Esophagus squamous epithelium (tissue), 5 donors: Measurements from ENCODE around the gene R3HDM4. TPM values are rescaled to one million over a fixed set of nuclear protein-coding genes. Genes with fewer than 3 reads are reported as not detected.
A peak's percentile ranks its signal among the peaks of the same experiment; 100 is the strongest.

ENCODE experiments used
- DNase-seq: peaks from one replicate; lab custom pipeline; 2025; lab: John Stamatoyannopoulos, UW
- H3K27ac ChIP-seq, 4 donors: fragments of 200-600 bp; sonication (generic); one replicate each; pipeline ENCODE4 v1.5.1; 2016 to 2019; ENCODE audit warnings: mild to moderate bottlenecking in 1 of 4
- H3K27me3 ChIP-seq, 4 donors: fragments of 200-600 bp; sonication (generic); 1 replicate in 3 of 4; 2 replicates in 1 of 4; pipeline versions ENCODE4 v1.5.1 to v1.6.0; 2017 to 2021; ENCODE audit warnings: antibody characterized with exemption in 1 of 4
- H3K36me3 ChIP-seq, 3 donors: fragments of 200-600 bp; sonication (generic); one replicate each; pipeline ENCODE4 v1.5.1; 2016 to 2019
- H3K4me1 ChIP-seq, 3 donors: fragments of 200-600 bp; sonication (generic); one replicate each; pipeline ENCODE4 v1.5.1; 2017 to 2019
- H3K4me3 ChIP-seq, 4 donors: fragments of 200-600 bp; sonication (generic); 1 replicate in 3 of 4; 2 replicates in 1 of 4; pipeline ENCODE4 v1.5.1; 2016 to 2019; ENCODE audit warnings: mild to moderate bottlenecking in 2 of 4, moderate library complexity in 1 of 4
- H3K9me3 ChIP-seq, 3 donors: fragments of 200-600 bp; sonication (generic); one replicate each; pipeline ENCODE4 v1.5.1; 2016 to 2019
- CTCF ChIP-seq, 6 experiments: fragments of 450-650 bp in 4 of 6; fragments of 200-600 bp in 2 of 6; sonication (generic) in 2 of 6; IDR thresholded peaks; one replicate each; pipeline ENCODE4 v1.5.1; 2016 to 2019; ENCODE audit warnings: antibody characterized with exemption in 6 of 6, mild to moderate bottlenecking in 4 of 6, moderate library complexity in 4 of 6
- POLR2A ChIP-seq, 4 donors: fragments of 450-650 bp; IDR thresholded peaks; one replicate each; pipeline ENCODE4 v1.6.1; 2017; ENCODE audit warnings: antibody characterized with exemption in 4 of 4, mild to moderate bottlenecking in 4 of 4, moderate library complexity in 3 of 4
- WGBS, 2 donors: methylation state at CpG; one replicate each; pipeline ENCODE4 v1.1.5; 2018; 5-methylcytosine and 5-hydroxymethylcytosine counted together
- intact Hi-C: fragments of 100-400 bp; cut with DNase I; formaldehyde crosslinking; loops from one replicate; pipeline ENCODE4 v1.15.0; 2022
- total RNA-seq, 4 donors: library from RNA; depleted of rRNA; stranded (reverse); fragments of >200 nt; gene quantifications; one replicate each; pipeline ENCODE4 v1.1.0, GENCODE V29; 2016
- donor health status: DM: yes; HTN: yes; CAD: no.

Gene R3HDM4
- total RNA-seq, 4 donors from 2014 or later, result 42.9 to 83.7 (median 62.4) TPM

DNA sequence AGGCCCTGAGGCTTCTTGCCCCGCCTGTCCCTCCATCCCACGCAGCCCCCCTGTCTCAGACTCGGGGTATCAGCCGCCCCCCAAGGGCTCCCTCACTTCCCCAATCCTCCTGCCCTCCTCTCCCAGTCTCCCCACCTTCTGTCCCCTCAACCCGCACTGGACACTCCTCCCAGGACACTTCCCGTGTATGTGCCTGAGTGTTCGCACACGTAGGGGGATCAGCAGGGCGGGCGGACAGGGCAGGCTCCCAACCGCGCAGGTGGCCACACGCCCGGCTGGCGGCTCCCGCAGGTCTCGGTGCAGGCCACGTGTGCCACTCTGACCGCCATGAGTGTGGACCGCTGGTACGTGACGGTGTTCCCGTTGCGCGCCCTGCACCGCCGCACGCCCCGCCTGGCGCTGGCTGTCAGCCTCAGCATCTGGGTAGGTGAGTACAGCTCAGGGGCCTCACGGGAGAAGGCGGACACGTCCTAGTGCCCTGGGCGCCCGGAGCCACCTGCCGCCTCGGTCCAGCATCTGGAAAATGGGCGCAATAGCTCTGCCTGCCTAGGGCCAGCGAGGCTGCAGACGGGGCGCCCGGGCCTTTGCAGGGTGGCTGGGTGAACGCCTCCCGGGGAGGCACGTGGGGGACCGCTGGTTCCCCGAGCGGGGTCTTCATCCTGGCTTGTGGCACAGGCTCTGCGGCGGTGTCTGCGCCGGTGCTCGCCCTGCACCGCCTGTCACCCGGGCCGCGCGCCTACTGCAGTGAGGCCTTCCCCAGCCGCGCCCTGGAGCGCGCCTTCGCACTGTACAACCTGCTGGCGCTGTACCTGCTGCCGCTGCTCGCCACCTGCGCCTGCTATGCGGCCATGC, 6.4 kb upstream of the R3HDM4 start:
- DNase-seq, result no peak
- 0% methylated on average over 4 of the region's 68 CpGs; no CpG with 5 or more reads in 1 of the 2 donors for WGBS, 2 donors
- H3K9me3 ChIP-seq, result no peaks in the 10 kb centered on the region
- no peak for TF ChIP-seq POLR2A (IDR thresholded peaks at IDR 0.05)
- TF ChIP-seq CTCF (IDR thresholded peaks at IDR 0.05), result no peak
- H3K36me3 ChIP-seq, result no peaks in the 10 kb centered on the region
- intact Hi-C loops, result loop anchor here (2.0 to 5.0 kb wide), 3 partner anchors 57 to 147 kb away; no protein-coding TSS in a partner anchor
- H3K27ac ChIP-seq, result no peak overlapping the region
- peaks cover 14 to 58% (median 30%) of the 10 kb centered on the region in 4 donors for H3K27me3 ChIP-seq
- H3K4me3 ChIP-seq, result peak overlapping the region; percentile 13 to 60 (median 30)
- peaks cover 35 to 67% (median 43%) of the 10 kb centered on the region in 3 donors for H3K4me1 ChIP-seq

- no peak overlapping the region for H3K27ac ChIP-seq
- TF ChIP-seq CTCF (IDR thresholded peaks at IDR 0.05) (no peak), POLR2A (IDR thresholded peaks at IDR 0.05) (no peak)
- WGBS, 2 donors, result 3 to 7% methylated on average over 6 to 10 of the region's 58 CpGs
- intact Hi-C loops, result no loop called here
- no peaks in the 10 kb centered on the region for H3K36me3 ChIP-seq
- peaks cover 36 to 64% (median 44%) of the 10 kb centered on the region in 3 donors for H3K4me1 ChIP-seq
- no peaks in the 10 kb centered on the region for H3K9me3 ChIP-seq
- no peak for DNase-seq
- peak overlapping the region in 1 of 4 donors; percentile 63 for H3K4me3 ChIP-seq
- H3K27me3 ChIP-seq, result peaks cover 14 to 58% (median 30%) of the 10 kb centered on the region in 4 donors
These were observed 5.6 kb upstream of the R3HDM4 start for GRCh38 chr19:918481-919198.

GRCh38 chr19:918152-918437, 5.1 kb upstream of the R3HDM4 start:
- 0% methylated on average over 2 of the region's 12 CpGs; no CpG with 5 or more reads in 1 of the 2 donors for WGBS, 2 donors
- H3K9me3 ChIP-seq, result no peaks in the 10 kb centered on the region
- H3K27ac ChIP-seq, result no peak overlapping the region
- H3K27me3 ChIP-seq, result peaks cover 14 to 58% (median 30%) of the 10 kb centered on the region in 4 donors
- peaks cover 38 to 63% (median 48%) of the 10 kb centered on the region in 3 donors for H3K4me1 ChIP-seq
- no peak for TF ChIP-seq POLR2A (IDR thresholded peaks at IDR 0.05)
- no peak for TF ChIP-seq CTCF (IDR thresholded peaks at IDR 0.05)
- intact Hi-C loops, result no loop called here
- H3K4me3 ChIP-seq, result peak overlapping the region in 2 of 4 donors; percentile 40 to 63
- no peak for DNase-seq
- no peaks in the 10 kb centered on the region for H3K36me3 ChIP-seq

GRCh38 chr19:917323-918151, 4.5 kb upstream of the R3HDM4 start, which contains the start of gene KISS1R:
TSS of gene KISS1R (plus strand) at chr19:917333. CDS start at chr19:917503, 170 bp downstream.
- DNase-seq, result no peak
- H3K4me3 ChIP-seq, result peak within 1 kb of the TSS; percentile 1 to 63 (median 22)
- 2% methylated on average over 7 of the region's 87 CpGs; no CpG with 5 or more reads in 1 of the 2 donors for WGBS, 2 donors
- no peaks in the 10 kb centered on the region for H3K36me3 ChIP-seq
- peaks cover 38 to 64% (median 48%) of the 10 kb centered on the region in 3 donors for H3K4me1 ChIP-seq
- intact Hi-C loops, result no loop called here
- no peak within 1 kb of the TSS for H3K27ac ChIP-seq
- peaks cover 14 to 58% (median 30%) of the 10 kb centered on the region in 4 donors for H3K27me3 ChIP-seq
- TF ChIP-seq POLR2A (IDR thresholded peaks at IDR 0.05), result no peak
- peak in 5 of 6 experiments; percentile 35 to 65 (median 57) for TF ChIP-seq CTCF (IDR thresholded peaks at IDR 0.05)
- H3K9me3 ChIP-seq, result no peaks in the 10 kb centered on the region
